Iris pigment epithelial cell (primary cell): ENCODE results near the gene DTX2.
"Not testable (repeated sequence)": the region's sequence is repeated elsewhere in the genome, so short reads cannot be mapped to it uniquely, and the experiment has no call there.

ENCODE experiments used
- DNase-seq: peaks from one replicate; pipeline ENCODE4 v3.0.0-alpha.2; 2011; ENCODE audit warnings: low read depth

Gene DTX2

DNA sequence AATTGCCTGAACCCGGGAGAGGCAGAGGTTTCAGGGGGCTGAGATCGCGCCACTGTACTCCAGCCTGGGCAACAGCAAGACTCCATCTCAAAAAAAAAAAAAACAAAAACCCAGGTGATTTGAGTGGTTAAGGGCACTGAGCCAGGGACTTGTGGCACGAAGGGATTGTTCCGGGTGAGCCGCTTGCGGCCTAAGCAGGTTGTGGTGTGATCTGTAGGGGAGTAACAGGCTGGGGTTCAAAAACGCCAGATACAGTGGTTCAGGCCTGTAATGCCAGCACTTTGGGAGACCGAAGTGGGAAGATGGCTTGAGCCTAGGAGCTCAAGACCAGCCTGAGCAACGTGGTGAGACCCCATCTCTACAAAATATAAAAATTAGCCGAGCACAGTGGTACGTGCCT is 17.7 kb upstream of the DTX2 start:
- DNase-seq: not testable (repeated sequence)

- DNase-seq: peak; percentile 66
Measured at GRCh38 chr7:76445577-76446008, 15.9 kb upstream of the DTX2 start.

DNA sequence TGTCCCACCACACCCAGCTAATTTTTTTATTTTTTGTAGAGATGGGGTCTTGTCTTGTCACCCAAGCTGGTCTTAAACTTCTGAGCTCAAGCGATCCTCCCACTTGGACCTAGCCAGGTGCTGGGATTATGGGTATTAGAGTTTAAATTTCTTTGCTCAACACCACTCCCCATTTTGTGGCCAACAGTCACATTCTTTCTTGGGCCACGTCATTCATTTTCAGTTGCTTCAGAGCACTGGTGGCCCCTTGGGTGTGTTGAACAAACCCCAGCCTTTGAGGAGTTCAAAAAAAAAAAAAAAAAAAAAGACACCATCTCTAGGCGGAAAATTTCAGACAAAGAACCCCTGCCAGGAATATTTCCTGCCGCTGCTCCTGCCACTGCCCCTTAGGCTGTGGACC is 4.5 kb upstream of the DTX2 start:
- DNase-seq: not testable (repeated sequence)

DNA sequence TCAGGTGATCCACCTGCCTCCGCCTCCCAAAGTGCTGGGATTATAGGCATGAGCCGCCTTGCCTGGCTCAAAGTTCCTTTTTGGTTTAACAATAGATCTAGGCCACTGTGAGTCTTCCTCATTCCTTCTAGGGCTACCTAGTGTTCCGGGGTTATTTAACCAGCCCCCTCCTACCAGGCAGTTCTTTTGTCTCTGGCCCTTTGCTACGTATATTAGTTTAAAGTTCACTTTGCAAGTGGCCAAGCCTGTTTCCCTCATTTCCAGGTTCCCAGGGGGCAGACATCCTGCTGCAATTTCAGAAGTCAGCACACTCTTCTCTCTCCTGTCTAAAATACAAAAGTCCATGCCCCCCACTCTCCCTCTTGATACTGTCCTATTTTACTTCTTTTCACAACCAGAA is 3.0 kb upstream of the DTX2 start:
- DNase-seq: not testable (repeated sequence)

DNA sequence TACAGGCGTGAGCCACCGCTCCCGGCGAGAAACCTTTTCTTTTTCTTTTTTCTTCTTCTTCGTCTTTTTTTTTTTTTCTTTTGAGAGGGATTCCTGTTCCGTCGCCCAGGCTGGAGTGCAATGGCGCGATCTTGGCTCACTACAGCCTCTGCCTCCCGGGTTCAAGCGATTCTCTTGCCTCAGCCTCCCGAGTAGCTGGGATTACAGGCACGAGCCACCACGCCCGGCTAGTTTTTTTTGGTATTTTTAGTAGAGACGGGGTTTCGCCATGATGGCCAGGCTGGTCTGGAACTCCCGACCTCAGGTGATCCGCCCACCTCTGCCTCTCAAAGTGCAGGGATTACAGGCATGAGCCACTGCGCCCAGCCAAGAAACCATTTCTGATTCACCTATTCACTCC is 742 bp upstream of the DTX2 start:
- not testable (repeated sequence) for DNase-seq

DNA sequence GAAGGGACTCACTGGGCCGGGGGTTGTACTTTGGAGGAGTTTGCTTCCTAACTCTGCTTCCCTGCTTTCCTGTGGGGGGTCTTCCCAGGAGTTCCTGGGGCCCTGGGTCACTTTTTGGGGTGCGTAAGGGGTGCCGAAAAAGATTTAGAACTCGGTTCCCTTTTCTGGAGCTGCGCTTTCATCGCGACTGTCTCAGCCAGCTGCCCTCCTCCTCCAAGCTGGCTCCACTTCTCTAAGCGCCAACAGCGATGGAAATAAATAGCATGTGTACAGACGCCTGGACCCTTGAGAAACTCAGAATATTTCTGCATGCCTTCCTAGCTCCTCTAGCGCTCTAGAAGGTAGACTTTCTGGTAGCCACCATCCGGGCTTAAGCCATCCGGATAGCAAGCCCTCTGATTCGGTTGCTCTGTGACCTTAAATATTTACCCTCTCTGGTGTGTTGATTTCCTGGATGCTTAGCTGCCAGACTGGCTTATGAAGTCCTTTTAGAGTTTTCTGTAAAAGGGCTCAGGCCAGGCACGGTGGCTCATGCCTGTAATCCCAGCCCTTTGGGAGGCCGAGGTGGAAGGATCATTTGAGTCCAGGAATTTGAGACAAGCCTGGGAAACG is 868 bp downstream of the DTX2 start:
- not testable (repeated sequence) for DNase-seq

- not testable (repeated sequence) for DNase-seq
Measured at GRCh38 chr7:76464959-76465358, 3.5 kb downstream of the DTX2 start.

DNA sequence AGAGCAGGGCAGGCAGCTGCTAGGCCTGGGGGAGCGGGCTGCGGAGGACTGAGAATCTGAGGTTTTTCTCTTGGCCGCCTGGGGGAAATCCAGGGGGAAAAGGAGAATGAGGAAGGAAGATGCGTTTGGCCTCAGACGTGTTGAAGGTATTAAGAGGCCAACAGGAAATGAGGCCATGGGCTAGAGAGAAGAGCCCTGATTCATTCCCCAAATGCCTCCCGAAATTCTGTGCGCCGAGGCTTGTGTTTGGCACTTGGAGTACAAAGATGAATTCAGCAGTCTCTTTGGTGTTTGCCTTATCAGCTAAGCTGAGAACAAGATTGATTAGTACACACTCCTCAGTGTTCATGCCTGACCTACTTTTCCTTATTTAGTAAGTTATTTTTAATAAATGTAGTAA is 4.4 kb downstream of the DTX2 start:
- DNase-seq: not testable (repeated sequence)

DNA sequence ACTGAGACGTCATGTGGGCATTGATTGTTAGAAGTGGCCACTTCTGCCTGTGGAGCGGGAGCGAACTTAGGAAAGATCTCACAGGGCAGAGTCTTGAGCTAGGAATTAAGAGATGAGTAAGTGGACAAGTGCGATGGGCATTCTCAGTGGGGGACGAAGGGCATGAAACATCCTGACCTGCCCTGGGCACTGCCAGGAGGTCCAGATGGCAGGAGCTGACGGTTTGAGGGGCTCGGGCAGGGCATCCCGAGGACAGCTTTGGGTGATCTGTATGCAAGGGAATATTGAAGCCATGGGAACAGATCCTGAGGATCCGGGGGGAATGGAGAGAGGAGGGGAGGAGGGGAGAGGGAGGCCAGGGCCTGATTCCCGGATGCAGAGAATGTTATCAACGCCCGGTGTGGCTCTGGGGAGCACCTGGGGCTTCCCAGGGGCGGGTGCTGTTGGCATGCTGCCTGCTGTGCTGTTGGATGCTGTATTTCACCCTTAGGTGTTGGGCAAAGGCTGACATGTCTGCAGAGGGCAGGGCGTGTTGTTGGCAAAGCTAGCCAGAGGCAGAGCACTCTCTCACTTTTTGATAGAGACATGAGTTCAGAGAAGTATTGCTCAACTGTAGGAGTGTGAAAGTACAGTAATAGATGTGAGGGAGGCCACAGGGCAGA is 6.4 kb downstream of the DTX2 start:
- not testable (repeated sequence) for DNase-seq

- DNase-seq: not testable (repeated sequence)
Measured at GRCh38 chr7:76471556-76472221, 10.2 kb downstream of the DTX2 start.

DNA sequence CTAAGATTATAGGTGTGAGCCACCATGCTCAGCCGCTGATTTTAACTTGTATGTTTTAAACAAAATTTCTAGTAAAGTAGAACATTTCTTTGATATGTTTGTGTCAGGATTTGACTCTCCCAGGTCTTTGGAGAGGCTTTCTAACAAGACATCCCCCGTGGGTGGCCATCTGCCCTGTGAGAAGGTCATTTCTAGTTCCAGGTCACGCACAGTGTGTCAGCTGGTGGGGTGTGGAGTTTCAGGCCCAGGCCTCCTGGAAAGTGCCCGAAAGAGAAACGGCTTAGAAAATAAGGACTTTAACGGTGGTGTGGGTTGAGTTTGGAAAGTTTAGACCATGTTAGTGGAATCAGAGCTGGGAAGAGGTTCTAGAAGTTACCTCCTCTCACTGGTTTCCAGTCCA is 11.6 kb downstream of the DTX2 start:
- not testable (repeated sequence) for DNase-seq

GRCh38 chr7:76476280-76476679 is 14.8 kb downstream of the DTX2 start:
- DNase-seq: not testable (repeated sequence)

GRCh38 chr7:76476742-76477474 is 15.4 kb downstream of the DTX2 start:
- DNase-seq: not testable (repeated sequence)

- DNase-seq: not testable (repeated sequence)
Measured at GRCh38 chr7:76479628-76480027, 18.1 kb downstream of the DTX2 start.

- not testable (repeated sequence) for DNase-seq
Measured at GRCh38 chr7:76480403-76481253, 19.1 kb downstream of the DTX2 start.

- not testable (repeated sequence) for DNase-seq
Measured at GRCh38 chr7:76482660-76483059, 21.2 kb downstream of the DTX2 start.

DNA sequence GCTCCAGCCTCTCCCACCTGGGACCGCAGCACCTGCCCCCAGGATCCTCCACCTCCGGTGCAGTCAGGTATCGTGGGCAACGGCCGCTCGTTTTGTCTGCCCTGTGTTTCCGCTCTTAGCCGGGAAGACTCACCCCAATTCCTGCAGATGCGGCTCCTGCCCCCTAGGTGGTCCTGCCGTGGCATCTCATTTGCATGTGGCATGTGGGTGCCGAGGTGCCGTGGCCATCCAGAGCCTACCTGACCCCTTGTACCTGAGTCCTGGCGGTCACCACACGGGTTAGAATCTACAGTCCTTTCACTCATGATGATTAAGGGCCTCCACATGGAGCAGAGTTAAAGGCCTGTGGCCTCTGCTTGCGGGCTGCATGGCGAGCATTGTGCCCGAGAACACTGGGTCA is 21.6 kb downstream of the DTX2 start:
- DNase-seq: not testable (repeated sequence)

DNA sequence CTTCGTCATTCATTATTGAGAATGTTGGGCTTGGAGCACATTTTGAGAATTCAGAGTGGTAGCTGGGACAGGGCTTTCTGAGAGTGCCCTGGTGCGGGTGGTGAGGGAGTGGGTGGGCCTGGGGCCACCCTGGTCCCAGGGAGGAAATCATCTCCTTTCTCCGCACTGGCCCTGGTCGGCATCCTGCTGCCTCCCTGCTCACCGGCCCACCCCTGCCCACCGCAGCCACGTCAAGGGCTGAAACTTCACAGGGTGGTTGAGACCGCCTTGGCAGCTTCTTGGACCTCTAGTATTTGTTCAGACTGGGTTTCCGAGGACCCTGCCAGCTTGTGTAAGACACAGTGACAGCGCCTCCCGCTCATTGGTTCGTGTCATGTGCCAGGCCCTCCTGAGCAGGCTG is 22.9 kb downstream of the DTX2 start:
- not testable (repeated sequence) for DNase-seq

GRCh38 chr7:76485822-76486610 is 24.5 kb downstream of the DTX2 start:
- DNase-seq: not testable (repeated sequence)

DNA sequence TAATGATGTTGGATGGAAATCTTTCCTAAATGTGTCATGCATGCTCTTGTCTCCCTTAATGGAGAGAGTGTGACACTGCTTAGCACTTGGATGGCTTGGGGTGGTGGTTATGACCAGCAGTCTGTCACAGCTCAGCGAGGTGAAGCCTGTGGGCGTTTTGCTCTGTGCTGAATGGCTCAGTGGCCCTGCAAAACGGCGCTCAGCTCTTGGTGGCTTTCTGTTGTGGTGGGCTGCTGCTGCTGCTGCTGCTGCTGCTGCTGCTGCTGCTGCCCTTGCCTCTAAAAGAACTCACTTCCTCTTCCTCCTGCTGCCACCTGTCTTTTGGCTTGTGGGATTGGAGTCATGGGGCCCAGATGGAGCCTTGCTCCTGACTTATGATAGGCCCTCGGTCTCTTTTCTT is 25.1 kb downstream of the DTX2 start:
- DNase-seq: not testable (repeated sequence)

- DNase-seq: not testable (repeated sequence)
Measured at GRCh38 chr7:76487969-76488368, 26.5 kb downstream of the DTX2 start.
